ENCODE results near the gene ZNF335. TPM values are rescaled to one million over a fixed set of nuclear protein-coding genes. Genes with fewer than 3 reads are reported as not detected.

Gene ZNF335
- total and polyA plus RNA-seq, 2 of the 13 experiments (the other 11 are each of a cell fraction or from before 2014, with no cell fraction given): 9.7 to 13.7 TPM

DNA sequence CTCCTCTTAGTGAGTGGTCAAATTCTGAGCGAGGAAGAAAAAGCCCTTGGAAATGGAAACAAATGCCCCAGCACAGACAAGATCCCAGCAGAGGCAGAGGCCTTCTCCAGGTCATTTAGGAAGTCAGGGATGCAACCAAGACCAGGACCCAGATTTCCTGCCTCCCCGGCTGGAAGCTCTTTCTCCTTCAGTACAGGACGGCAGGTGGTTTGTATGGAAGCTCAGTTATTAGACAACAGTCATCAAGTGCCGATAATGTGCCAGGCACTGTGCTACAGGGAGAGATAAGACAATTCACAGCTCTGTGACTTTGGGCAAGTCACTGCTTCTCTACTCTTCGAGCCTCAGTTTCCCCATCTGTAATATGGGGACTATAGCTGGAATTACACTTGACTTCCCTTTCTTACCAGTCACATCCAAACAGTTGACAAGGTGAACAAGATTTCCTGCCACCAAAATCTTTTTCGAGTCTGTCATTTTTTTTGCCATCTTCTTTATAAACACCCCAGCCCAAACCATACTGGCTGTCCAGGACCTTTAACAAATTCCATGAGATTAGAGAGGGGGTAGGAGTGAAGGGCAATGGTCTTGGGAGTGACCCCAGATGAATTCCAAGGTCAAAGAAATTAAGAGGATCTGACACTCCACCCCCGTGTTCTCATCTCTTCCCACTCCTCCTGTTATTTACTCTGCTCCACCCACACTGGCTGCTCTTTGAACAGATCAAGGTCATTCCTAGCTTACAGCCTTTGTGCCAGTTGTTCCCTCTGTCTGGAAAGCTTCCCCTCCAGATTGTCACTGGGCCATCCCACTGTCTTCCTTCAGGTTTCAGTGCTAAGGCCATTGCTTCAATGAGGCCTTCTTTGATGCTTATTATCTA, 42.8 kb upstream of the ZNF335 start (continued):
- TF ChIP-seq ZNF468 (CRISPR knock-in tag; IDR thresholded peaks at IDR 0.05) (no peak), AKAP8 (CRISPR knock-in tag; IDR thresholded peaks at IDR 0.05) (0 out of 2 replicates have a peak, but pooled peaks have one; percentile 13), EHMT2 (IDR thresholded peaks at IDR 0.05; ENCODE audit: borderline replicate concordance, low read depth, low read length) (no peak), ZNF549 (CRISPR knock-in tag; IDR thresholded peaks at IDR 0.05) (no peak), POLR2A (IDR thresholded peaks at IDR 0.05; ENCODE audit: insufficient read depth in 1 of 2, low read depth in 2 of 2, low read length in 2 of 2) (no peak), NBN (conservative IDR thresholded peaks at IDR 0.05) (no peak), ERF (CRISPR knock-in tag; IDR thresholded peaks at IDR 0.05) (peak; percentile 57; the same call in 1 of the 2 replicates), ZBTB10 (CRISPR knock-in tag; IDR thresholded peaks at IDR 0.05; ENCODE audit: borderline replicate concordance) (no peak), ZSCAN5A (CRISPR knock-in tag; IDR thresholded peaks at IDR 0.05; ENCODE audit: borderline replicate concordance) (no peak), NFYB (CRISPR knock-in tag; IDR thresholded peaks at IDR 0.05) (no peak), HMG20A (CRISPR knock-in tag; IDR thresholded peaks at IDR 0.05; ENCODE audit: borderline replicate concordance) (peak; percentile 90), KDM5B (CRISPR knock-in tag; IDR thresholded peaks at IDR 0.05; ENCODE audit: borderline replicate concordance) (no peak; the same call in 1 of the 2 replicates), BRCA1 (CRISPR knock-in tag; IDR thresholded peaks at IDR 0.05) (no peak), MBD4 (IDR thresholded peaks at IDR 0.05; ENCODE audit: borderline replicate concordance, low read length) (no peak), HDAC1 (CRISPR knock-in tag; IDR thresholded peaks at IDR 0.05) (peak; percentile 83), ZNF224 (CRISPR knock-in tag; IDR thresholded peaks at IDR 0.05) (no peak; the same call in 1 of the 2 replicates), TBL1XR1 (IDR thresholded peaks at IDR 0.05; ENCODE audit: borderline replicate concordance, low read length, partially characterized antibody) (peak; percentile 79), CSRNP2 (CRISPR knock-in tag; conservative IDR thresholded peaks at IDR 0.05; ENCODE audit: low read depth) (no peak), HNRNPH1 (optimal IDR thresholded peaks at IDR 0.05; ENCODE audit: low read depth, low read length) (no peak)
- TF ChIP-seq, protein P1, sequence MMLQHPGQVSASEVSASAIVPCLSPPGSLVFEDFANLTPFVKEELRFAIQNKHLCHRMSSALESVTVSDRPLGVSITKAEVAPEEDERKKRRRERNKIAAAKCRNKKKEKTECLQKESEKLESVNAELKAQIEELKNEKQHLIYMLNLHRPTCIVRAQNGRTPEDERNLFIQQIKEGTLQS (CRISPR knock-in tag; IDR thresholded peaks at IDR 0.05): no peak
- TF ChIP-seq, protein P2, sequence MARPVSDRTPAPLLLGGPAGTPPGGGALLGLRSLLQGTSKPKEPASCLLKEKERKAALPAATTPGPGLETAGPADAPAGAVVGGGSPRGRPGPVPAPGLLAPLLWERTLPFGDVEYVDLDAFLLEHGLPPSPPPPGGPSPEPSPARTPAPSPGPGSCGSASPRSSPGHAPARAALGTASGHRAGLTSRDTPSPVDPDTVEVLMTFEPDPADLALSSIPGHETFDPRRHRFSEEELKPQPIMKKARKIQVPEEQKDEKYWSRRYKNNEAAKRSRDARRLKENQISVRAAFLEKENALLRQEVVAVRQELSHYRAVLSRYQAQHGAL (CRISPR knock-in tag; IDR thresholded peaks at IDR 0.05; ENCODE audit: not compliant biosample characterization): peak; percentile 44
- TF ChIP-seq, protein P3, sequence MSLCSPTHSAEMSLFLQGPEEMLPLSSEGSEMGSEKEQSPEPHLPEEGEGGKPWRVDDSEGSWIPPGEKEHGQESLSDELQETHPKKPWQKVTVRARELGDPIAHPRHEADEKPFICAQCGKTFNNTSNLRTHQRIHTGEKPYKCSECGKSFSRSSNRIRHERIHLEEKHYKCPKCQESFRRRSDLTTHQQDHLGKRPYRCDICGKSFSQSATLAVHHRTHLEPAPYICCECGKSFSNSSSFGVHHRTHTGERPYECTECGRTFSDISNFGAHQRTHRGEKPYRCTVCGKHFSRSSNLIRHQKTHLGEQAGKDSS (CRISPR knock-in tag; IDR thresholded peaks at IDR 0.05; ENCODE audit: borderline replicate concordance, low read depth): 0 out of 2 replicates have a peak, but pooled peaks have one; percentile 37

All from HepG2 (cell line).